ENCODE measurements around the gene OXCT2.

DNA sequence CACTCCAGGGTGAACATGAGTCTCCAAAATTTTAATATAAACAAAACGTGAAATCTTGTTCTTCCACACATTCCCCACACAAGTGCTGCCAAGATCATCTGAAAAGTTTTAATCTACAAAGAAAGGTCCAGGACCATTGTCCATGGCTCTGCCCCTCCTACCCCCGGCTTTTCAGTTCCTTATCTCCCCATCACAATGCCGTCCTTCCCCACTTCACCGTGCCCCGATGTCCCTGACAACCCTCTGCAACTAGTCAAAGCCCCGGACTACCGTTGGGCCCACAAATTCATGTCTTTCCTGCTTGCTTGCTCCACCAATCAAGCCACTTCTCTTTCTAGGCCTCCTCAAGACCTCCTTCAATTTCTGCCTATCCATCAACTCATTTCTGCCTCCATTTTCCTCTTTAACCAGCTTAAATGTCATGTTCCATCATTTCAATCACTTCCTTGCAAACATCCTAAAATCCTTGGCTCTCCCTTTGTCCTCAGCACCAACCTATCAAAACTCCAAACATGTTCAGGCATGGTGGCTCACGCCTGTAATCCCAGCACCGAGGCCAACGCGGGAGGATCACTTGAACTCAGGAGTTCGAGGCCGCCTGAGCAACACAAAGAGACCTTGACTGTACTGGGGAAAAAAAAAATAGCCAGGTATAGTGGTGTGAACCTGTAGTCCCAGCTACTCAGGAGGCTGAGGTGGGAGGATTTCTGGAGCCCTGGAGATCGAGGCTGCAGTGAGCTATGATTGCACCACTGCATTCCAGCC is 31.5 kb upstream of the OXCT2 start:
- TF ChIP-seq EZH2phosphoT487 (IDR thresholded peaks at IDR 0.05; ENCODE audit: insufficient read depth, low read depth) (no peak), EZH2 (IDR thresholded peaks at IDR 0.05; ENCODE audit: insufficient read depth, poor library complexity, severe bottlenecking) (no peak)
